RWPE2 (cell line): ENCODE results near the gene VEZT.
"Not testable (repeated sequence)": the region's sequence is repeated elsewhere in the genome, so short reads cannot be mapped to it uniquely, and the experiment has no call there.

Source experiments
- ATAC-seq: fragments of 200-7000 bp; cut with Tn5 transposase; 3 replicates; pipeline ENCODE4 v1.9.1; 2021; ENCODE audit warnings: low read depth
- DNase-seq: peaks from one replicate; pipeline ENCODE4 v3.0.0-alpha.2; 2020; ENCODE audit warnings: low spot score
- H3K27ac ChIP-seq: fragments of 450-650 bp; 2 replicates; pipeline ENCODE4 v1.5.1; 2017; ENCODE audit warnings: mild to moderate bottlenecking; ENCODE audit not compliant: poor library complexity, severe bottlenecking
- H3K27me3 ChIP-seq: fragments of 250-450 bp; sonication (Bioruptor Pico); 2 replicates; pipeline ENCODE4 v1.5.1; 2021; ENCODE audit warnings: mild to moderate bottlenecking, moderate library complexity; ENCODE audit not compliant: insufficient read depth, poor library complexity, severe bottlenecking
- H3K36me3 ChIP-seq: fragments of 250-450 bp; sonication (Bioruptor Pico); 2 replicates; pipeline ENCODE4 v1.5.1; 2020; ENCODE audit warnings: low read depth, mild to moderate bottlenecking, moderate library complexity
- H3K4me1 ChIP-seq: fragments of 250-450 bp; sonication (Bioruptor Pico); 2 replicates; pipeline ENCODE4 v1.5.1; 2021; ENCODE audit warnings: mild to moderate bottlenecking, moderate library complexity; ENCODE audit not compliant: insufficient read depth, poor library complexity, severe bottlenecking
- H3K4me3 ChIP-seq: fragments of 250-450 bp; sonication (Bioruptor Pico); 2 replicates; pipeline ENCODE4 v1.5.1; 2021; ENCODE audit warnings: mild to moderate bottlenecking, moderate library complexity; ENCODE audit not compliant: severe bottlenecking
- H3K9me3 ChIP-seq: fragments of 250-450 bp; sonication (Bioruptor Pico); 2 replicates; pipeline ENCODE4 v1.5.1; 2021; ENCODE audit warnings: mild to moderate bottlenecking, moderate library complexity; ENCODE audit not compliant: severe bottlenecking
- TF ChIP-seq, protein P1 (sequence below): fragments of 450-650 bp; IDR thresholded peaks from one replicate; pipeline ENCODE4 v1.5.1; 2017; ENCODE audit warnings: mild to moderate bottlenecking, moderate library complexity; ENCODE audit not compliant: poor library complexity, severe bottlenecking

Gene VEZT

DNA sequence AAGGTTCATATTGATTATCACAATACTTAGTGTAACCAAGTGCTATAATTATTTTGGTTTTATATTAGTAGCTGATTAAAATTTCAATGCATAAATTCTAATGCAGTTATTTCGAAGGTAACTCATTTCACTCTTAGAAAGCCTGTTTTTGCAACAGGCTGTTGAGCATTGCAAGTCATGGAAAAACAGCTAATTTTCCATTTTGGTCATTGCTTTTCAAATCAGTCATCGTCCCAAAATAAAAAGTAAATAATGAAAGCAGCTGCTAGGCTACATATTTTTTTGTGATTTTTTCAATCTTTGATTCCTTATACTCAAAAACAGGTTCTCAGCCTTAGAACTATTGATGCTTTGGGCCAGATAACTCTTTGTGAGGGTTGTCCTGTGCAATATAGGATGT is 22.9 kb downstream of the VEZT start:
- DNase-seq, result no peak
- H3K27ac ChIP-seq, result no peak overlapping the region
- H3K4me3 ChIP-seq, result no peak overlapping the region
- H3K4me1 ChIP-seq, result peaks cover 4% of the 10 kb centered on the region
- H3K36me3 ChIP-seq, result peaks cover 24% of the 10 kb centered on the region
- H3K27me3 ChIP-seq, result no peaks in the 10 kb centered on the region
- H3K9me3 ChIP-seq, result no peaks in the 10 kb centered on the region
- TF ChIP-seq, protein P1, sequence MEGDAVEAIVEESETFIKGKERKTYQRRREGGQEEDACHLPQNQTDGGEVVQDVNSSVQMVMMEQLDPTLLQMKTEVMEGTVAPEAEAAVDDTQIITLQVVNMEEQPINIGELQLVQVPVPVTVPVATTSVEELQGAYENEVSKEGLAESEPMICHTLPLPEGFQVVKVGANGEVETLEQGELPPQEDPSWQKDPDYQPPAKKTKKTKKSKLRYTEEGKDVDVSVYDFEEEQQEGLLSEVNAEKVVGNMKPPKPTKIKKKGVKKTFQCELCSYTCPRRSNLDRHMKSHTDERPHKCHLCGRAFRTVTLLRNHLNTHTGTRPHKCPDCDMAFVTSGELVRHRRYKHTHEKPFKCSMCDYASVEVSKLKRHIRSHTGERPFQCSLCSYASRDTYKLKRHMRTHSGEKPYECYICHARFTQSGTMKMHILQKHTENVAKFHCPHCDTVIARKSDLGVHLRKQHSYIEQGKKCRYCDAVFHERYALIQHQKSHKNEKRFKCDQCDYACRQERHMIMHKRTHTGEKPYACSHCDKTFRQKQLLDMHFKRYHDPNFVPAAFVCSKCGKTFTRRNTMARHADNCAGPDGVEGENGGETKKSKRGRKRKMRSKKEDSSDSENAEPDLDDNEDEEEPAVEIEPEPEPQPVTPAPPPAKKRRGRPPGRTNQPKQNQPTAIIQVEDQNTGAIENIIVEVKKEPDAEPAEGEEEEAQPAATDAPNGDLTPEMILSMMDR, result no peak
- no peak for ATAC-seq

- not testable (repeated sequence) for ATAC-seq, H3K4me3 ChIP-seq, H3K4me1 ChIP-seq, H3K27me3 ChIP-seq, H3K27ac ChIP-seq, H3K9me3 ChIP-seq, DNase-seq
- peaks cover 24% of the 10 kb centered on the region for H3K36me3 ChIP-seq
These were observed 23.5 kb downstream of the VEZT start for GRCh38 chr12:95241138-95241537.

DNA sequence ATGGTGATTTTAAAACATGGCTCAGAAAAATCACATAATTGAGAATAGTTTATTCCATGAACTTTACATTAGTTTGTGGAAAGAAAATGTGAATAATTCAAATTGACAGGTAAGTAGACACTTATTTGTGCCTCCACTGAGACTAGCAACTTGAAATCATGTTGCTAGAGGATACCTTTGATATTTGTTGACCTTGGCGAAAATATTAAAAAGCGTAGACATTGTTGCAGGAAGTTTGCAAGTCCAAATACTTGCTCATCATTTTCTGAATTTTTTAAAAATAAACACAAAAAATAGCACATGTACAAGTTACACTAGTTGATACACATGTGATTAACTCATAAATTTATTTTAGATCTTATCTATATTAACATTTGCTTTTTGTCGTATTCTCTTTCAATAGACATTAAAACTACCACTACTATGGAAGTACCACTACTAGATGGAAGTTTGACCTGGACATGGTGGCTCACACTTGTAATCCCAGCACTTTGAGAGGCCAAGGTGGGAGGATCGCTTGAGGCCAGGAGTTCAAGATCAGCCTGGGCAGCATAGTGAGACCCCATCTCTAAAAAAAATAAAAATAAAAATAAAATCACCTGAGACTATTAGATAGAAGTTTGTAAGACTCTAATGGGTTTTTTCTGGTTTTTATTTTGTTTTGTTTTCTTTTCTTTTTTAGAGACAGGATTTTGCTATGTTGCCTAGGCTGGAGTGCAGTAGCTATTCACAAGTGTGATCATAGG is 24.3 kb downstream of the VEZT start:
- Histone ChIP-seq H3K27ac (no peak overlapping the region), H3K4me1 (peaks cover 4% of the 10 kb centered on the region), H3K27me3 (no peaks in the 10 kb centered on the region), H3K9me3 (no peaks in the 10 kb centered on the region), H3K36me3 (peaks cover 24% of the 10 kb centered on the region), H3K4me3 (no peak overlapping the region)
- DNase-seq (no peak), ATAC-seq (no peak)
- TF ChIP-seq, protein P1, result no peak

DNA sequence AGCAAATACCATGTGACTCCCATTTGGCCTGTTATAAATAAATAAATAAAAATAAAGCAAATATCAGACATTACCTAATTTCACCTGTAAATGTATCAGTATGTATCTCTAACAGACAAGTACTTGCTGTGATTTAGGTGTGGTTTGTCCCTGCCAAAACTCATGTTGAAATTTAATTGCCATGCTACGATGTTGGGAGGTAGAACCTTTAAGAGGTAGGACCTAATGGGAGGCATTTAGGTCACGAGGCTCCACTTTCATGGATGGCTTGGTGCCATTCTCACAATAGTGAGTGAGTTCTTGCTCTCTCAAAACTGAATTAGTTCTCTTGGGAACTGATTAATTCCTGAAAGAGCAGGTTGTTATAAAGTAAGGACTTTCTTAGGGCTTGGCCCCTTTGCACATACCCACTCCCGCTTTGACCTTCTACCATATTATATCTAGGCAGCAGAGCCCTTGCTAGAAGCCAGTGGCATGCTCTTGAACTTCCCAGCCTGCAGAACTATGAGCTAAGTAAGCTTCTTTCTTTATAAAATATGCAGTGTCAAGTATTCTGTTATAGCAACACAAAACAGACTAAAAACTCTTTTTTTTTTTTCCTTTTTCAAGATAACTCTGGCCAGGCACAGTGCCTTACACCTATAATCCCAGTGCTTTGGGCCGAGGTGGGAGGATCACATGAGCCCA is 26.0 kb downstream of the VEZT start:
- H3K36me3 ChIP-seq, result peaks cover 29% of the 10 kb centered on the region
- DNase-seq (no peak), ATAC-seq (no peak)
- no peaks in the 10 kb centered on the region for H3K9me3 ChIP-seq
- H3K4me3 ChIP-seq, result no peak overlapping the region
- no peak overlapping the region for H3K27ac ChIP-seq
- no peaks in the 10 kb centered on the region for H3K27me3 ChIP-seq
- TF ChIP-seq, protein P1, result no peak
- H3K4me1 ChIP-seq, result peaks cover 4% of the 10 kb centered on the region

DNA sequence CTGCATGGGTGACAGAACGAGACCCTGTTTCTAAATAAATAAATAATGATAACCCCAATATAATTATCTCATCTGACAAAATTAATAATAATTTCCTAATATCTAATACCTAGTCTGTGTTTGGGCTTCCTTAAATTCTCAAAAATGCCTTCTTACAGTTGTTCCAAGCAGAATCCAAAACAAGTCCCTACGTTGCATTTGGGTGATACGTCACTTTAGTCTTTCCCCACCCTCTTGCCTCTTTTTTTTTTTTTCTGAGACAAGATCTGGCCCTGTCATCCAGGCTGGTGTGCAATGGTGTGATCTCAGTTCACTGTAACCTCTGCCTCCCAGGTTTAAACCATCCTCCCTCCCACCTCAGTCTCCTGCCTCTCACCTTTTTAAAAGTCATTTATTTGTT is 26.7 kb downstream of the VEZT start:
- DNase-seq (no peak), ATAC-seq (no peak)
- H3K9me3 ChIP-seq, result no peaks in the 10 kb centered on the region
- no peaks in the 10 kb centered on the region for H3K27me3 ChIP-seq
- H3K4me3 ChIP-seq, result no peak overlapping the region
- TF ChIP-seq, protein P1, result no peak
- H3K4me1 ChIP-seq, result no peaks in the 10 kb centered on the region
- H3K27ac ChIP-seq, result no peak overlapping the region
- peaks cover 29% of the 10 kb centered on the region for H3K36me3 ChIP-seq
